GM12878 (cell line): ENCODE results near the gene LMF2. TPM values are rescaled to one million over a fixed set of nuclear protein-coding genes. Genes with fewer than 3 reads are reported as not detected.

Experiments
- CBX3 ChIP-seq: fragments of 200-600 bp; sonication (generic); IDR thresholded peaks from 2 replicates; pipeline ENCODE4 v1.6.1; 2016; ENCODE audit warnings: low read depth, borderline replicate concordance
- CEBPZ ChIP-seq: fragments of 150-350 bp; IDR thresholded peaks from 2 replicates; pipeline ENCODE4 v1.6.1; 2016; ENCODE audit warnings: low read depth, low read length
- HDAC2 ChIP-seq: fragments of 200-600 bp; sonication (generic); IDR thresholded peaks from 2 replicates; pipeline ENCODE4 v1.6.1; 2017
- MLLT1 ChIP-seq: fragments of 450-650 bp; IDR thresholded peaks from 2 replicates; pipeline ENCODE4 v1.6.1; 2016; ENCODE audit warnings: mild to moderate bottlenecking
- NBN ChIP-seq: fragments of 450-650 bp; IDR thresholded peaks from 2 replicates; pipeline ENCODE4 v1.6.1; 2016
- NFYA ChIP-seq: IDR thresholded peaks from 2 replicates; pipeline ENCODE4 v1.6.1; 2011; ENCODE audit warnings: low read depth, mild to moderate bottlenecking, low read length, improper control_type of control experiment, borderline replicate concordance
- NR2F1 ChIP-seq: fragments of 450-650 bp; conservative IDR thresholded peaks from 2 replicates; pipeline ENCODE4 v1.6.1; 2017; ENCODE audit warnings: mild to moderate bottlenecking
- POLR2AphosphoS2 ChIP-seq: IDR thresholded peaks from 2 replicates; pipeline ENCODE4 v1.6.1; 2011; ENCODE audit warnings: low read depth, mild to moderate bottlenecking, low read length, improper control_type of control experiment, moderate library complexity
- POU2F2 ChIP-seq: IDR thresholded peaks from 3 replicates; pipeline ENCODE4 v1.6.1; 2011; ENCODE audit warnings: low read depth, mild to moderate bottlenecking, low read length, borderline replicate concordance
- RCOR1 ChIP-seq: conservative IDR thresholded peaks from 2 replicates; pipeline ENCODE4 v1.6.1; 2012; ENCODE audit warnings: low read depth, low read length, improper control_type of control experiment
- SMARCA5 ChIP-seq: fragments of 450-650 bp; IDR thresholded peaks from 2 replicates; pipeline ENCODE4 v1.6.1; 2017; ENCODE audit warnings: mild to moderate bottlenecking
- SMC3 ChIP-seq: IDR thresholded peaks from 2 replicates; pipeline ENCODE4 v1.6.1; 2011; ENCODE audit warnings: low read length, improper control_type of control experiment, borderline replicate concordance
- SUZ12 ChIP-seq: fragments of 200-600 bp; sonication (generic); IDR thresholded peaks from one replicate; pipeline ENCODE4 v1.6.1; 2018; ENCODE audit warnings: antibody characterized with exemption, mild to moderate bottlenecking; ENCODE audit not compliant: unreplicated experiment
- ZBTB40 ChIP-seq: fragments of 450-650 bp; IDR thresholded peaks from 2 replicates; pipeline ENCODE4 v1.6.1; 2016; ENCODE audit warnings: mild to moderate bottlenecking, moderate library complexity, borderline replicate concordance
- polyA plus RNA-seq, 11 experiments: library from polyadenylated mRNA; depleted of rRNA in 4 of 11; unstranded in 6 of 11; stranded (reverse) in 5 of 11; fragments of >200 nt; fragmentation: Nextera tagmentation in 4 of 11; fragmentation: Illumina TruSeq in 1 of 11; extraction: Ambion mirVana in 4 of 11; extraction: Trizol in 1 of 11; gene quantifications; 1 replicate in 1 of 11; 2 replicates in 10 of 11; pipeline versions ENCODE4 v1.2.1 to v1.2.3, GENCODE V29; 2011 to 2016; ENCODE audit warnings: inconsistent platforms in 2 of 11, missing spikeins in 2 of 11, low read depth in 1 of 11
- total RNA-seq, 4 experiments: library from RNA; depleted of rRNA in 3 of 4; stranded (reverse); fragments of >200 nt in 3 of 4; fragmentation: Illumina TruSeq in 1 of 4; extraction: Trizol in 1 of 4; gene quantifications; 2 replicates each; pipeline versions ENCODE4 v1.2.1 to v1.2.3, GENCODE V29; 2013 to 2021

Gene LMF2
- total and polyA plus RNA-seq, 10 of the 15 experiments (the other 5 are each of a cell fraction or from before 2014, with no cell fraction given): 0.08 to 57.5 (median 21.2) TPM

GRCh38 chr22:50529416-50529896 is 22.0 kb upstream of the LMF2 start (continued):
- 0 out of 2 replicates have a peak, but pooled peaks have one; percentile 23 for TF ChIP-seq ZBTB40
- TF ChIP-seq SUZ12: no peak
- TF ChIP-seq MLLT1: peak; percentile 96
- no peak for TF ChIP-seq SMC3
- no peak for TF ChIP-seq HDAC2
- TF ChIP-seq NR2F1: peak; percentile 18; the same call in 1 of the 2 replicates
- no peak for TF ChIP-seq CBX3
- TF ChIP-seq RCOR1: 0 out of 2 replicates have a peak, but pooled peaks have one; percentile 6
- no peak for TF ChIP-seq NFYA
- no peak for TF ChIP-seq CEBPZ
- TF ChIP-seq POLR2AphosphoS2: peak; percentile 76
- TF ChIP-seq NBN: 0 out of 2 replicates have a peak, but pooled peaks have one; percentile 28
- TF ChIP-seq POU2F2: 0 out of 3 replicates have a peak, but pooled peaks have one; percentile 5
- TF ChIP-seq SMARCA5: no peak
- TF ChIP-seq, all 136 proteins: peak for 10
